ENCODE data around the gene PPM1N.
A peak's percentile ranks its signal among the peaks of the same experiment; 100 is the strongest.
"Not testable (repeated sequence)": the region's sequence is repeated elsewhere in the genome, so short reads cannot be mapped to it uniquely, and the experiment has no call there.

PPM1N gene

GRCh38 chr19:45505996-45506245 lies 7.7 kb downstream of the PPM1N start:
- Histone ChIP-seq H3K9ac (ENCODE audit: low read length) (peak overlapping the region; percentile 7), H3K4me1 (ENCODE audit: control insufficient read depth, insufficient read depth, low read length) (peaks cover 26% of the 10 kb centered on the region), H3K4me3 (ENCODE audit: low read depth, low read length) (peak overlapping the region; percentile 100), H3K27ac (ENCODE audit: low read depth, low read length) (peak overlapping the region; percentile 73; the same call in 1 of the 2 replicates), H3K27me3 (ENCODE audit: control insufficient read depth, insufficient read depth, low read length) (no peaks in the 10 kb centered on the region), H3K9me3 (ENCODE audit: control insufficient read depth, insufficient read depth, low read depth, low read length) (no peaks in the 10 kb centered on the region), H3K36me3 (ENCODE audit: control insufficient read depth, insufficient read depth, low read length) (no peaks in the 10 kb centered on the region)

GRCh38 chr19:45506246-45506988 lies 8.2 kb downstream of the PPM1N start:
- Histone ChIP-seq H3K36me3 (ENCODE audit: control insufficient read depth, insufficient read depth, low read length) (no peaks in the 10 kb centered on the region), H3K9me3 (ENCODE audit: control insufficient read depth, insufficient read depth, low read depth, low read length) (no peaks in the 10 kb centered on the region), H3K9ac (ENCODE audit: low read length) (peak overlapping the region; percentile 96), H3K4me1 (ENCODE audit: control insufficient read depth, insufficient read depth, low read length) (peaks cover 21% of the 10 kb centered on the region), H3K27me3 (ENCODE audit: control insufficient read depth, insufficient read depth, low read length) (no peaks in the 10 kb centered on the region), H3K27ac (ENCODE audit: low read depth, low read length) (peak overlapping the region; percentile 73; the same call in 1 of the 2 replicates), H3K4me3 (ENCODE audit: low read depth, low read length) (peak overlapping the region; percentile 100)

GRCh38 chr19:45506989-45507871 lies 9.0 kb downstream of the PPM1N start, which contains the start of gene VASP:
TSS of gene VASP (plus strand) at chr19:45507479. CDS start at chr19:45507772, 293 bp downstream.
- Histone ChIP-seq H3K4me3 (ENCODE audit: low read depth, low read length) (peak within 1 kb of the TSS; percentile 100), H3K4me1 (ENCODE audit: control insufficient read depth, insufficient read depth, low read length) (peaks cover 14% of the 10 kb centered on the region), H3K9ac (ENCODE audit: low read length) (peak within 1 kb of the TSS; percentile 96), H3K36me3 (ENCODE audit: control insufficient read depth, insufficient read depth, low read length) (no peaks in the 10 kb centered on the region), H3K9me3 (ENCODE audit: control insufficient read depth, insufficient read depth, low read depth, low read length) (no peaks in the 10 kb centered on the region), H3K27ac (ENCODE audit: low read depth, low read length) (peak within 1 kb of the TSS; percentile 84), H3K27me3 (ENCODE audit: control insufficient read depth, insufficient read depth, low read length) (no peaks in the 10 kb centered on the region)

GRCh38 chr19:45507872-45508416 lies 9.7 kb downstream of the PPM1N start:
- peak overlapping the region; percentile 84 for H3K27ac ChIP-seq (ENCODE audit: low read depth, low read length)

GRCh38 chr19:45508417-45508860 lies 10.2 kb downstream of the PPM1N start:
- Histone ChIP-seq H3K4me1 (ENCODE audit: control insufficient read depth, insufficient read depth, low read length) (peaks cover 14% of the 10 kb centered on the region), H3K27ac (ENCODE audit: low read depth, low read length) (peak overlapping the region; percentile 84), H3K27me3 (ENCODE audit: control insufficient read depth, insufficient read depth, low read length) (no peaks in the 10 kb centered on the region)

More at GRCh38 chr19:45507872-45508416, 9.7 kb downstream of the PPM1N start:
- peak overlapping the region; percentile 96 for H3K9ac ChIP-seq (ENCODE audit: low read length)
- no peaks in the 10 kb centered on the region for H3K9me3 ChIP-seq (ENCODE audit: control insufficient read depth, insufficient read depth, low read depth, low read length)
- H3K4me1 ChIP-seq (ENCODE audit: control insufficient read depth, insufficient read depth, low read length) = peaks cover 14% of the 10 kb centered on the region
- no peaks in the 10 kb centered on the region for H3K27me3 ChIP-seq (ENCODE audit: control insufficient read depth, insufficient read depth, low read length)
- peaks cover 2% of the 10 kb centered on the region; the same call in 1 of the 2 replicates for H3K36me3 ChIP-seq (ENCODE audit: control insufficient read depth, insufficient read depth, low read length)
- peak overlapping the region; percentile 100 for H3K4me3 ChIP-seq (ENCODE audit: low read depth, low read length)

GRCh38 chr19:45508861-45509691 lies 10.8 kb downstream of the PPM1N start:
- peaks cover 19% of the 10 kb centered on the region for H3K4me1 ChIP-seq (ENCODE audit: control insufficient read depth, insufficient read depth, low read length)
- H3K9ac ChIP-seq (ENCODE audit: low read length) = peak overlapping the region; percentile 72
- H3K9me3 ChIP-seq (ENCODE audit: control insufficient read depth, insufficient read depth, low read depth, low read length) = no peaks in the 10 kb centered on the region
- peak overlapping the region; percentile 84; the same call in 1 of the 2 replicates for H3K27ac ChIP-seq (ENCODE audit: low read depth, low read length)
- no peaks in the 10 kb centered on the region for H3K27me3 ChIP-seq (ENCODE audit: control insufficient read depth, insufficient read depth, low read length)
- H3K36me3 ChIP-seq (ENCODE audit: control insufficient read depth, insufficient read depth, low read length) = peaks cover 9% of the 10 kb centered on the region
- peak overlapping the region; percentile 100 for H3K4me3 ChIP-seq (ENCODE audit: low read depth, low read length)

More at GRCh38 chr19:45508417-45508860, 10.2 kb downstream of the PPM1N start:
- Histone ChIP-seq H3K9me3 (ENCODE audit: control insufficient read depth, insufficient read depth, low read depth, low read length) (no peaks in the 10 kb centered on the region), H3K9ac (ENCODE audit: low read length) (peak overlapping the region; percentile 96), H3K36me3 (ENCODE audit: control insufficient read depth, insufficient read depth, low read length) (peaks cover 4% of the 10 kb centered on the region; the same call in 1 of the 2 replicates), H3K4me3 (ENCODE audit: low read depth, low read length) (peak overlapping the region; percentile 100)

GRCh38 chr19:45509692-45510015 lies 11.4 kb downstream of the PPM1N start:
- Histone ChIP-seq H3K9me3 (ENCODE audit: control insufficient read depth, insufficient read depth, low read depth, low read length) (no peaks in the 10 kb centered on the region), H3K4me3 (ENCODE audit: low read depth, low read length) (peak overlapping the region; percentile 58), H3K9ac (ENCODE audit: low read length) (peak overlapping the region; percentile 72), H3K36me3 (ENCODE audit: control insufficient read depth, insufficient read depth, low read length) (peaks cover 9% of the 10 kb centered on the region), H3K4me1 (ENCODE audit: control insufficient read depth, insufficient read depth, low read length) (peaks cover 19% of the 10 kb centered on the region), H3K27me3 (ENCODE audit: control insufficient read depth, insufficient read depth, low read length) (no peaks in the 10 kb centered on the region), H3K27ac (ENCODE audit: low read depth, low read length) (peak overlapping the region; percentile 72; the same call in 1 of the 2 replicates)

- not testable (repeated sequence) for H3K27ac ChIP-seq (ENCODE audit: low read depth, low read length); H3K9ac ChIP-seq (ENCODE audit: low read length); H3K27me3 ChIP-seq (ENCODE audit: control insufficient read depth, insufficient read depth, low read length); H3K9me3 ChIP-seq (ENCODE audit: control insufficient read depth, insufficient read depth, low read depth, low read length); H3K4me3 ChIP-seq (ENCODE audit: low read depth, low read length)
- Histone ChIP-seq H3K36me3 (ENCODE audit: control insufficient read depth, insufficient read depth, low read length) (peaks cover 13% of the 10 kb centered on the region), H3K4me1 (ENCODE audit: control insufficient read depth, insufficient read depth, low read length) (peaks cover 18% of the 10 kb centered on the region)
Measured at GRCh38 chr19:45510352-45510751, 12.1 kb downstream of the PPM1N start.

GRCh38 chr19:45511074-45511473 lies 12.8 kb downstream of the PPM1N start:
- Histone ChIP-seq H3K9ac (ENCODE audit: low read length) (no peak overlapping the region), H3K27me3 (ENCODE audit: control insufficient read depth, insufficient read depth, low read length) (no peaks in the 10 kb centered on the region), H3K9me3 (ENCODE audit: control insufficient read depth, insufficient read depth, low read depth, low read length) (no peaks in the 10 kb centered on the region), H3K36me3 (ENCODE audit: control insufficient read depth, insufficient read depth, low read length) (peaks cover 19% of the 10 kb centered on the region), H3K4me1 (ENCODE audit: control insufficient read depth, insufficient read depth, low read length) (peaks cover 13% of the 10 kb centered on the region), H3K4me3 (ENCODE audit: low read depth, low read length) (no peak overlapping the region), H3K27ac (ENCODE audit: low read depth, low read length) (no peak overlapping the region)

GRCh38 chr19:45512881-45513483 lies 14.7 kb downstream of the PPM1N start:
- H3K36me3 ChIP-seq (ENCODE audit: control insufficient read depth, insufficient read depth, low read length) = peaks cover 31% of the 10 kb centered on the region

More at GRCh38 chr19:45512881-45513483, 14.7 kb downstream of the PPM1N start:
- H3K9ac ChIP-seq (ENCODE audit: low read length) = no peak overlapping the region
- H3K4me3 ChIP-seq (ENCODE audit: low read depth, low read length) = no peak overlapping the region
- H3K9me3 ChIP-seq (ENCODE audit: control insufficient read depth, insufficient read depth, low read depth, low read length) = no peaks in the 10 kb centered on the region
- no peak overlapping the region for H3K27ac ChIP-seq (ENCODE audit: low read depth, low read length)
- H3K4me1 ChIP-seq (ENCODE audit: control insufficient read depth, insufficient read depth, low read length) = peaks cover 11% of the 10 kb centered on the region; the same call in 1 of the 2 replicates
- H3K27me3 ChIP-seq (ENCODE audit: control insufficient read depth, insufficient read depth, low read length) = no peaks in the 10 kb centered on the region

All from HUES6 (cell line).